DOHH2 (cell line): ENCODE results near the gene RRAS2.

Source experiments
- H3F3A ChIP-seq: fragments of 200-600 bp; sonication (generic), shearing (Covaris generic); 2 replicates; pipeline ENCODE4 v1.6.0; 2016; ENCODE audit warnings: antibody characterized with exemption, mild to moderate bottlenecking; ENCODE audit not compliant: control insufficient read depth, insufficient read depth
- H3K27ac ChIP-seq: fragments of 200-600 bp; sonication (generic); 2 replicates; pipeline ENCODE4 v1.5.1; 2014; ENCODE audit warnings: low read depth, mild to moderate bottlenecking, low read length, moderate library complexity
- H3K27me3 ChIP-seq: fragments of 200-600 bp; sonication (generic); 2 replicates; pipeline ENCODE4 v1.6.1; 2014; ENCODE audit warnings: mild to moderate bottlenecking, low read length, mixed read lengths; ENCODE audit not compliant: control insufficient read depth
- H3K36me3 ChIP-seq: fragments of 200-600 bp; sonication (generic); 2 replicates; pipeline ENCODE4 v1.6.1; 2014; ENCODE audit warnings: mild to moderate bottlenecking, low read length, moderate library complexity, mixed read lengths; ENCODE audit not compliant: control insufficient read depth
- H3K4me1 ChIP-seq: fragments of 200-600 bp; sonication (generic); 2 replicates; pipeline ENCODE4 v1.6.1; 2014; ENCODE audit warnings: mild to moderate bottlenecking, low read length, mixed read lengths; ENCODE audit not compliant: control insufficient read depth
- H3K4me2 ChIP-seq: fragments of 200-600 bp; sonication (generic); 2 replicates; pipeline ENCODE4 v1.6.0; 2014; ENCODE audit warnings: mild to moderate bottlenecking, low read length, moderate library complexity
- H3K4me3 ChIP-seq: fragments of 200-600 bp; sonication (generic); 2 replicates; pipeline ENCODE4 v1.5.1; 2014; ENCODE audit warnings: mild to moderate bottlenecking, low read length, mixed read lengths
- H3K79me2 ChIP-seq: fragments of 200-600 bp; sonication (generic); 2 replicates; pipeline ENCODE4 v1.6.1; 2014; ENCODE audit warnings: mild to moderate bottlenecking, low read length, mixed read lengths; ENCODE audit not compliant: control insufficient read depth
- H3K9me2 ChIP-seq: fragments of 200-600 bp; sonication (generic); replicated peaks from 2 replicates; pipeline ENCODE4 v1.6.1; 2014; ENCODE audit warnings: mild to moderate bottlenecking, low read length, mixed read lengths; ENCODE audit not compliant: control insufficient read depth
- H3K9me3 ChIP-seq: fragments of 200-600 bp; sonication (generic); 2 replicates; pipeline ENCODE4 v1.6.1; 2014; ENCODE audit warnings: antibody characterized with exemption, low read length, mixed read lengths; ENCODE audit not compliant: control insufficient read depth, insufficient read depth
- H4K20me1 ChIP-seq: fragments of 200-600 bp; sonication (generic); 2 replicates; pipeline ENCODE4 v1.6.0; 2014; ENCODE audit warnings: low read depth, mild to moderate bottlenecking, antibody characterized with exemption, low read length, moderate library complexity; ENCODE audit not compliant: control insufficient read depth, insufficient read depth
- EZH2phosphoT487 ChIP-seq: fragments of 200-600 bp; sonication (generic); IDR thresholded peaks from 2 replicates; pipeline ENCODE4 v1.6.1; 2017; ENCODE audit warnings: borderline replicate concordance, mild to moderate bottlenecking, antibody characterized with exemption, low read length, moderate library complexity, mixed read lengths
- TF ChIP-seq, protein P1 (sequence below): fragments of 200-600 bp; sonication (generic); IDR thresholded peaks from one replicate; pipeline ENCODE4 v1.5.1; 2014; ENCODE audit warnings: antibody characterized with exemption, mild to moderate bottlenecking, low read depth, low read length; ENCODE audit not compliant: poor library complexity, severe bottlenecking

The RRAS2 gene

DNA sequence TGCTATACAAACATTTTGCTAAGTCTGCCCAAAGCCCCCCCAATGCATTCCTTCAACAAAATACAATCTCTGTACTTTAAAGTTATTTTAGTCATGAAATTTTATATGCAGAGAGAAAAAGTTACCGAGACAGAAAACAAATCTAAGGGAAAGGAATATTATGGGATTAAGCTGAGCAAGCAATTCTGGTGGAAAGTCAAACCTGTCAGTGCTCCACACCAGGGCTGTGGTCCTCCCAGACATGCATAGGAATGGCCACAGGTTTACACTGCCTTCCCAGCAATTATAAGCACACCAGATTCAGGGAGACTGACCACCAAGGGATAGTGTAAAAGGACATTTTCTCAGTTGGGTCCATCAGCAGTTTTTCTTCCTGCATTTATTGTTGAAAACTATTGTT is 92.4 kb downstream of the RRAS2 start:
- TF ChIP-seq, protein P1, sequence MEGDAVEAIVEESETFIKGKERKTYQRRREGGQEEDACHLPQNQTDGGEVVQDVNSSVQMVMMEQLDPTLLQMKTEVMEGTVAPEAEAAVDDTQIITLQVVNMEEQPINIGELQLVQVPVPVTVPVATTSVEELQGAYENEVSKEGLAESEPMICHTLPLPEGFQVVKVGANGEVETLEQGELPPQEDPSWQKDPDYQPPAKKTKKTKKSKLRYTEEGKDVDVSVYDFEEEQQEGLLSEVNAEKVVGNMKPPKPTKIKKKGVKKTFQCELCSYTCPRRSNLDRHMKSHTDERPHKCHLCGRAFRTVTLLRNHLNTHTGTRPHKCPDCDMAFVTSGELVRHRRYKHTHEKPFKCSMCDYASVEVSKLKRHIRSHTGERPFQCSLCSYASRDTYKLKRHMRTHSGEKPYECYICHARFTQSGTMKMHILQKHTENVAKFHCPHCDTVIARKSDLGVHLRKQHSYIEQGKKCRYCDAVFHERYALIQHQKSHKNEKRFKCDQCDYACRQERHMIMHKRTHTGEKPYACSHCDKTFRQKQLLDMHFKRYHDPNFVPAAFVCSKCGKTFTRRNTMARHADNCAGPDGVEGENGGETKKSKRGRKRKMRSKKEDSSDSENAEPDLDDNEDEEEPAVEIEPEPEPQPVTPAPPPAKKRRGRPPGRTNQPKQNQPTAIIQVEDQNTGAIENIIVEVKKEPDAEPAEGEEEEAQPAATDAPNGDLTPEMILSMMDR, result no peak
- no peak for TF ChIP-seq EZH2phosphoT487
- Histone ChIP-seq H3K27ac (no peak overlapping the region), H3K9me2 (no peaks in the 10 kb centered on the region), H4K20me1 (no peaks in the 10 kb centered on the region), H3K79me2 (no peaks in the 10 kb centered on the region), H3K36me3 (no peaks in the 10 kb centered on the region), H3K4me3 (no peak overlapping the region), H3F3A (no peaks in the 10 kb centered on the region), H3K4me1 (peaks cover 5% of the 10 kb centered on the region), H3K27me3 (no peaks in the 10 kb centered on the region), H3K9me3 (no peaks in the 10 kb centered on the region), H3K4me2 (no peak overlapping the region)

DNA sequence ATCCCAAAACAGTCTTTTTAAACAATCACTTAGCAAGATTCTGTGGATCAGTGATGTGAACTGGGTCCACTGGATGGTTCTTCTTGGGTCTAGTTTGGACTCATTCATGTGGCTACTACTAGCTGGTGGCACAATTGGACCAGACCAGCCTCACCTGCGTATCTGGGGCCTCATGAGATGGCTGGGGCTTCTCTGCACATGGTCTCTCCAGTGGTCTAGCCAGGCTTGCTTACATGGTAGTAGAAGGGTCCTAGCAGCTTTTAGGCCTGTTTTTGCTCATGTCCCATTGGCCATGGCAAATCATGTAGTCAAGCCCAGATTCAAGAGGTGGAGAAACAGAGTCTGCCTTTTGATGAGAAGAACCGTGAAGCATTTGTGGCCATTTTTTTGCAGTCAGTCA is 94.0 kb downstream of the RRAS2 start:
- Histone ChIP-seq H3K79me2 (no peaks in the 10 kb centered on the region), H4K20me1 (no peaks in the 10 kb centered on the region), H3K9me2 (no peaks in the 10 kb centered on the region), H3F3A (no peaks in the 10 kb centered on the region), H3K36me3 (no peaks in the 10 kb centered on the region), H3K4me1 (no peaks in the 10 kb centered on the region), H3K4me3 (no peak overlapping the region), H3K9me3 (no peaks in the 10 kb centered on the region), H3K4me2 (no peak overlapping the region), H3K27ac (no peak overlapping the region), H3K27me3 (no peaks in the 10 kb centered on the region)
- no peak for TF ChIP-seq EZH2phosphoT487
- TF ChIP-seq, protein P1, result no peak

DNA sequence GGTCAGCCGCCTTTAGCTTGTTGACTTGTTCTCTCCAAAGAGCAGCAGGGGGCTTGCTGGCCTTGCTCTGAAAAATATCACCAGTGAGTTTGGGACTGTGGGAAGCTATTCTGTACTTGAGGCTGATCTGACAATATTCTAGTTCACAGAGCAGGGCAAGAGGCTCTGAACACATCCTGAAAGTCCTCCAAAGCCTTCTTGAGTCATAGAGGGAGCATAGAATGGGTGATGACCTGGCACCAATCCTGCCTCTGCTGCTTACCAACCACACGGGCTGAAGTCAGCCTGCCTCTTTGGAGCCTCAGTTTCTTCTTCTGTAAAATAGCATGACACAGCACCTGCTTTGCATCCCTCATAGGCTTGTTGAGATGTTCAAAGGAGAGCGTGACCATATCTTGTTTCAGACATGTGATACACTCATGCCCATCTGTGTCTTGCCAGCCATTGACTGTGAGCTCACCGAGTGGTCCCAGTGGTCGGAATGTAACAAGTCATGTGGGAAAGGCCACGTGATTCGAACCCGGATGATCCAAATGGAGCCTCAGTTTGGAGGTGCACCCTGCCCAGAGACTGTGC is 96.6 kb downstream of the RRAS2 start:
- Histone ChIP-seq H3K4me1 (no peaks in the 10 kb centered on the region), H3K9me3 (no peaks in the 10 kb centered on the region), H3K27me3 (no peaks in the 10 kb centered on the region), H3K79me2 (no peaks in the 10 kb centered on the region), H3F3A (no peaks in the 10 kb centered on the region), H3K9me2 (no peaks in the 10 kb centered on the region), H3K4me2 (no peak overlapping the region), H3K4me3 (no peak overlapping the region), H3K27ac (no peak overlapping the region), H4K20me1 (no peaks in the 10 kb centered on the region), H3K36me3 (no peaks in the 10 kb centered on the region)
- TF ChIP-seq, protein P1, result no peak
- TF ChIP-seq EZH2phosphoT487, result no peak
